GM23338 (cell line): ENCODE data around the gene APOM. TPM values are rescaled to one million over a fixed set of nuclear protein-coding genes. Genes with fewer than 3 reads are reported as not detected.

Experiments
- ATAC-seq: fragments of 200-7000 bp; cut with Tn5 transposase; 3 replicates; pipeline ENCODE4 v1.9.1; 2020
- DNase-seq: peaks from one replicate; pipeline ENCODE4 v3.0.0-alpha.2; 2015; ENCODE audit warnings: low spot score
- H2AFZ ChIP-seq: fragments of 200-600 bp; sonication (generic); 2 replicates; pipeline ENCODE4 v1.8.0; 2016; ENCODE audit warnings: antibody characterized with exemption, mild to moderate bottlenecking, moderate library complexity
- H3F3A ChIP-seq: fragments of 200-600 bp; sonication (generic); replicated peaks from 2 replicates; pipeline ENCODE4 v1.8.0; 2017; ENCODE audit warnings: antibody characterized with exemption, mixed run types, low read depth
- H3K27ac ChIP-seq: fragments of 200-600 bp; sonication (generic); 2 replicates; pipeline ENCODE4 v1.6.1; 2016; ENCODE audit warnings: low read depth
- H3K27me3 ChIP-seq: fragments of 200-600 bp; sonication (generic); 2 replicates; pipeline ENCODE4 v1.8.0; 2016; ENCODE audit warnings: mild to moderate bottlenecking, mixed run types, moderate library complexity; ENCODE audit not compliant: insufficient read depth
- H3K36me3 ChIP-seq: fragments of 200-600 bp; sonication (generic); 2 replicates; pipeline ENCODE4 v1.8.0; 2016; ENCODE audit warnings: mild to moderate bottlenecking; ENCODE audit not compliant: insufficient read depth
- H3K4me1 ChIP-seq: fragments of 200-600 bp; sonication (generic); 2 replicates; pipeline ENCODE4 v1.8.0; 2016; ENCODE audit warnings: mild to moderate bottlenecking, moderate library complexity; ENCODE audit not compliant: insufficient read depth
- H3K4me2 ChIP-seq: fragments of 200-600 bp; sonication (generic); 2 replicates; pipeline ENCODE4 v1.7.1; 2017; ENCODE audit warnings: mixed run types
- H3K4me3 ChIP-seq: fragments of 200-600 bp; sonication (generic); 2 replicates; pipeline ENCODE4 v1.6.1; 2016; ENCODE audit warnings: mixed run types
- H3K79me2 ChIP-seq: fragments of 200-600 bp; sonication (generic); replicated peaks from 2 replicates; pipeline ENCODE4 v1.8.0; 2017; ENCODE audit warnings: mild to moderate bottlenecking; ENCODE audit not compliant: insufficient read depth
- H3K9me2 ChIP-seq: fragments of 200-600 bp; sonication (generic); 2 replicates; pipeline ENCODE4 v1.8.0; 2017; ENCODE audit not compliant: insufficient read depth
- H4K20me1 ChIP-seq: fragments of 200-600 bp; sonication (generic); replicated peaks from 2 replicates; pipeline ENCODE4 v1.8.0; 2017; ENCODE audit warnings: mild to moderate bottlenecking; ENCODE audit not compliant: insufficient read depth
- H3K27ac Mint-ChIP-seq: 2 replicates; pipeline ENCODE4 v1.8.0; 2020; ENCODE audit warnings: inconsistent platforms, mild to moderate bottlenecking, moderate library complexity, mixed read lengths
- H3K27me3 Mint-ChIP-seq: 3 replicates; pipeline ENCODE4 v1.8.0; 2022; ENCODE audit warnings: low read depth, mild to moderate bottlenecking, moderate library complexity, mixed read lengths, inconsistent platforms; ENCODE audit not compliant: insufficient read depth, poor library complexity
- H3K36me3 Mint-ChIP-seq: 3 replicates; pipeline ENCODE4 v1.8.0; 2021; ENCODE audit warnings: low read depth, mild to moderate bottlenecking, inconsistent platforms, moderate library complexity, mixed read lengths
- H3K4me1 Mint-ChIP-seq: 3 replicates; pipeline ENCODE4 v1.8.0; 2020; ENCODE audit warnings: mild to moderate bottlenecking, inconsistent platforms, mixed read lengths
- H3K4me3 Mint-ChIP-seq: 3 replicates; pipeline ENCODE4 v1.8.0; 2021; ENCODE audit warnings: moderate library complexity, mild to moderate bottlenecking, inconsistent platforms, mixed read lengths
- H3K9me3 Mint-ChIP-seq: 3 replicates; pipeline ENCODE4 v1.8.0; 2020; ENCODE audit warnings: moderate library complexity, mild to moderate bottlenecking, inconsistent platforms, mixed read lengths
- CREB1 ChIP-seq: fragments of 250-450 bp; sonication (Bioruptor Pico); IDR thresholded peaks from 2 replicates; pipeline ENCODE4 v1.5.0; 2020; ENCODE audit warnings: low read depth, mild to moderate bottlenecking, moderate library complexity
- EZH2 ChIP-seq: fragments of 200-600 bp; sonication (generic); IDR thresholded peaks from one replicate; pipeline ENCODE4 v1.8.0; 2017; ENCODE audit warnings: antibody characterized with exemption, mild to moderate bottlenecking, low read depth; ENCODE audit not compliant: unreplicated experiment
- EZH2phosphoT487 ChIP-seq: fragments of 200-600 bp; sonication (generic); IDR thresholded peaks from one replicate; pipeline ENCODE4 v1.8.1; 2018; ENCODE audit warnings: antibody characterized with exemption; ENCODE audit not compliant: unreplicated experiment
- JUNB ChIP-seq: IDR thresholded peaks from one replicate; pipeline ENCODE4 v1.6.1; 2016; ENCODE audit warnings: antibody characterized with exemption; ENCODE audit not compliant: unreplicated experiment
- NANOG ChIP-seq: IDR thresholded peaks from 2 replicates; pipeline ENCODE4 v1.6.1; 2016; ENCODE audit warnings: antibody characterized with exemption, borderline replicate concordance
- POLR2AphosphoS5 ChIP-seq: IDR thresholded peaks from 2 replicates; pipeline ENCODE4 v1.6.1; 2016; ENCODE audit warnings: antibody characterized with exemption, low read depth
- STAT1 ChIP-seq: IDR thresholded peaks from one replicate; pipeline ENCODE4 v1.6.1; 2016; ENCODE audit warnings: antibody characterized with exemption; ENCODE audit not compliant: unreplicated experiment
- ZNF114 ChIP-seq: fragments of 250-450 bp; sonication (Bioruptor Pico); IDR thresholded peaks from 2 replicates; pipeline ENCODE4 v1.5.0; 2020; ENCODE audit warnings: mild to moderate bottlenecking, moderate library complexity
- ZNF331 ChIP-seq: fragments of 250-450 bp; sonication (Bioruptor Pico); IDR thresholded peaks from 2 replicates; pipeline ENCODE4 v1.5.0; 2020; ENCODE audit warnings: low read depth, mild to moderate bottlenecking, moderate library complexity
- polyA plus RNA-seq: library from polyadenylated mRNA; unstranded; fragments of >200 nt; fragmentation: Nextera tagmentation; extraction: Ambion mirVana; gene quantifications from 2 replicates; pipeline ENCODE4 v1.2.1, GENCODE V29; 2016
- total RNA-seq: library from RNA; depleted of rRNA; stranded (reverse); fragments of >200 nt; shearing (Covaris generic); gene quantifications from 2 replicates; pipeline ENCODE4 v1.2.3, GENCODE V29; 2014
- TF ChIP-seq, protein P1 (sequence below): IDR thresholded peaks from one replicate; pipeline ENCODE4 v1.6.1; 2018; ENCODE audit warnings: antibody characterized with exemption; ENCODE audit not compliant: unreplicated experiment
- TF ChIP-seq, protein P2 (sequence below): fragments of 250-450 bp; sonication (Bioruptor Pico); IDR thresholded peaks from 2 replicates; pipeline ENCODE4 v1.5.0; 2020; ENCODE audit warnings: mild to moderate bottlenecking, moderate library complexity
- TF ChIP-seq, protein P3 (sequence below), 2 experiments: fragments of 200-600 bp in 1 of 2; sonication (generic) in 1 of 2; conservative IDR thresholded peaks; 2 replicates each; pipeline versions ENCODE4 v1.5.1 to v1.6.1; 2016 to 2017; ENCODE audit warnings: antibody characterized with exemption in 2 of 2, low read depth in 2 of 2, mild to moderate bottlenecking in 2 of 2, moderate library complexity in 1 of 2
- TF ChIP-seq, protein P4 (sequence below): IDR thresholded peaks from 2 replicates; pipeline ENCODE4 v1.6.1; 2016; ENCODE audit warnings: antibody characterized with exemption

APOM gene
- total and polyA plus RNA-seq, 2 experiments from 2014 or later = 1.2 to 10.7 TPM

GRCh38 chr6:31706599-31706998 lies 50.9 kb downstream of the APOM start, which contains the start of gene LY6G6F:
LY6G6F (plus strand) TSS chr6:31706866; CDS start chr6:31706907, 41 bp downstream.
- peaks cover 11% of the 10 kb centered on the region for H3K4me1 Mint-ChIP-seq
- Histone ChIP-seq H4K20me1 (no peaks in the 10 kb centered on the region), H3K4me2 (no peak within 1 kb of the TSS), H3K79me2 (peaks cover 7% of the 10 kb centered on the region; the same call in 1 of the 2 replicates), H3K27ac (no peak within 1 kb of the TSS), H3F3A (peaks cover 3% of the 10 kb centered on the region; the same call in 1 of the 2 replicates), H3K9me2 (no peaks in the 10 kb centered on the region), H3K27me3 (no peaks in the 10 kb centered on the region), H2AFZ (no peak within 1 kb of the TSS), H3K4me1 (peaks cover 5% of the 10 kb centered on the region; the same call in 1 of the 2 replicates), H3K36me3 (no peaks in the 10 kb centered on the region), H3K4me3 (no peak within 1 kb of the TSS)
- H3K36me3 Mint-ChIP-seq = no peaks in the 10 kb centered on the region; the same call in 2 of the 3 replicates
- no peak within 1 kb of the TSS for H3K27ac Mint-ChIP-seq
- ATAC-seq = no peak
- DNase-seq = no peak
- no peak within 1 kb of the TSS for H3K4me3 Mint-ChIP-seq
- H3K27me3 Mint-ChIP-seq = peaks cover 14% of the 10 kb centered on the region
- H3K9me3 Mint-ChIP-seq = no peaks in the 10 kb centered on the region
- TF ChIP-seq EZH2phosphoT487 (no peak), JUNB (no peak), ZNF114 (CRISPR knock-in tag) (no peak), POLR2AphosphoS5 (no peak), ZNF331 (no peak), CREB1 (no peak), EZH2 (no peak), STAT1 (no peak), NANOG (no peak)
- TF ChIP-seq, protein P1, sequence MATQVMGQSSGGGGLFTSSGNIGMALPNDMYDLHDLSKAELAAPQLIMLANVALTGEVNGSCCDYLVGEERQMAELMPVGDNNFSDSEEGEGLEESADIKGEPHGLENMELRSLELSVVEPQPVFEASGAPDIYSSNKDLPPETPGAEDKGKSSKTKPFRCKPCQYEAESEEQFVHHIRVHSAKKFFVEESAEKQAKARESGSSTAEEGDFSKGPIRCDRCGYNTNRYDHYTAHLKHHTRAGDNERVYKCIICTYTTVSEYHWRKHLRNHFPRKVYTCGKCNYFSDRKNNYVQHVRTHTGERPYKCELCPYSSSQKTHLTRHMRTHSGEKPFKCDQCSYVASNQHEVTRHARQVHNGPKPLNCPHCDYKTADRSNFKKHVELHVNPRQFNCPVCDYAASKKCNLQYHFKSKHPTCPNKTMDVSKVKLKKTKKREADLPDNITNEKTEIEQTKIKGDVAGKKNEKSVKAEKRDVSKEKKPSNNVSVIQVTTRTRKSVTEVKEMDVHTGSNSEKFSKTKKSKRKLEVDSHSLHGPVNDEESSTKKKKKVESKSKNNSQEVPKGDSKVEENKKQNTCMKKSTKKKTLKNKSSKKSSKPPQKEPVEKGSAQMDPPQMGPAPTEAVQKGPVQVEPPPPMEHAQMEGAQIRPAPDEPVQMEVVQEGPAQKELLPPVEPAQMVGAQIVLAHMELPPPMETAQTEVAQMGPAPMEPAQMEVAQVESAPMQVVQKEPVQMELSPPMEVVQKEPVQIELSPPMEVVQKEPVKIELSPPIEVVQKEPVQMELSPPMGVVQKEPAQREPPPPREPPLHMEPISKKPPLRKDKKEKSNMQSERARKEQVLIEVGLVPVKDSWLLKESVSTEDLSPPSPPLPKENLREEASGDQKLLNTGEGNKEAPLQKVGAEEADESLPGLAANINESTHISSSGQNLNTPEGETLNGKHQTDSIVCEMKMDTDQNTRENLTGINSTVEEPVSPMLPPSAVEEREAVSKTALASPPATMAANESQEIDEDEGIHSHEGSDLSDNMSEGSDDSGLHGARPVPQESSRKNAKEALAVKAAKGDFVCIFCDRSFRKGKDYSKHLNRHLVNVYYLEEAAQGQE = no peak
- TF ChIP-seq, protein P2, sequence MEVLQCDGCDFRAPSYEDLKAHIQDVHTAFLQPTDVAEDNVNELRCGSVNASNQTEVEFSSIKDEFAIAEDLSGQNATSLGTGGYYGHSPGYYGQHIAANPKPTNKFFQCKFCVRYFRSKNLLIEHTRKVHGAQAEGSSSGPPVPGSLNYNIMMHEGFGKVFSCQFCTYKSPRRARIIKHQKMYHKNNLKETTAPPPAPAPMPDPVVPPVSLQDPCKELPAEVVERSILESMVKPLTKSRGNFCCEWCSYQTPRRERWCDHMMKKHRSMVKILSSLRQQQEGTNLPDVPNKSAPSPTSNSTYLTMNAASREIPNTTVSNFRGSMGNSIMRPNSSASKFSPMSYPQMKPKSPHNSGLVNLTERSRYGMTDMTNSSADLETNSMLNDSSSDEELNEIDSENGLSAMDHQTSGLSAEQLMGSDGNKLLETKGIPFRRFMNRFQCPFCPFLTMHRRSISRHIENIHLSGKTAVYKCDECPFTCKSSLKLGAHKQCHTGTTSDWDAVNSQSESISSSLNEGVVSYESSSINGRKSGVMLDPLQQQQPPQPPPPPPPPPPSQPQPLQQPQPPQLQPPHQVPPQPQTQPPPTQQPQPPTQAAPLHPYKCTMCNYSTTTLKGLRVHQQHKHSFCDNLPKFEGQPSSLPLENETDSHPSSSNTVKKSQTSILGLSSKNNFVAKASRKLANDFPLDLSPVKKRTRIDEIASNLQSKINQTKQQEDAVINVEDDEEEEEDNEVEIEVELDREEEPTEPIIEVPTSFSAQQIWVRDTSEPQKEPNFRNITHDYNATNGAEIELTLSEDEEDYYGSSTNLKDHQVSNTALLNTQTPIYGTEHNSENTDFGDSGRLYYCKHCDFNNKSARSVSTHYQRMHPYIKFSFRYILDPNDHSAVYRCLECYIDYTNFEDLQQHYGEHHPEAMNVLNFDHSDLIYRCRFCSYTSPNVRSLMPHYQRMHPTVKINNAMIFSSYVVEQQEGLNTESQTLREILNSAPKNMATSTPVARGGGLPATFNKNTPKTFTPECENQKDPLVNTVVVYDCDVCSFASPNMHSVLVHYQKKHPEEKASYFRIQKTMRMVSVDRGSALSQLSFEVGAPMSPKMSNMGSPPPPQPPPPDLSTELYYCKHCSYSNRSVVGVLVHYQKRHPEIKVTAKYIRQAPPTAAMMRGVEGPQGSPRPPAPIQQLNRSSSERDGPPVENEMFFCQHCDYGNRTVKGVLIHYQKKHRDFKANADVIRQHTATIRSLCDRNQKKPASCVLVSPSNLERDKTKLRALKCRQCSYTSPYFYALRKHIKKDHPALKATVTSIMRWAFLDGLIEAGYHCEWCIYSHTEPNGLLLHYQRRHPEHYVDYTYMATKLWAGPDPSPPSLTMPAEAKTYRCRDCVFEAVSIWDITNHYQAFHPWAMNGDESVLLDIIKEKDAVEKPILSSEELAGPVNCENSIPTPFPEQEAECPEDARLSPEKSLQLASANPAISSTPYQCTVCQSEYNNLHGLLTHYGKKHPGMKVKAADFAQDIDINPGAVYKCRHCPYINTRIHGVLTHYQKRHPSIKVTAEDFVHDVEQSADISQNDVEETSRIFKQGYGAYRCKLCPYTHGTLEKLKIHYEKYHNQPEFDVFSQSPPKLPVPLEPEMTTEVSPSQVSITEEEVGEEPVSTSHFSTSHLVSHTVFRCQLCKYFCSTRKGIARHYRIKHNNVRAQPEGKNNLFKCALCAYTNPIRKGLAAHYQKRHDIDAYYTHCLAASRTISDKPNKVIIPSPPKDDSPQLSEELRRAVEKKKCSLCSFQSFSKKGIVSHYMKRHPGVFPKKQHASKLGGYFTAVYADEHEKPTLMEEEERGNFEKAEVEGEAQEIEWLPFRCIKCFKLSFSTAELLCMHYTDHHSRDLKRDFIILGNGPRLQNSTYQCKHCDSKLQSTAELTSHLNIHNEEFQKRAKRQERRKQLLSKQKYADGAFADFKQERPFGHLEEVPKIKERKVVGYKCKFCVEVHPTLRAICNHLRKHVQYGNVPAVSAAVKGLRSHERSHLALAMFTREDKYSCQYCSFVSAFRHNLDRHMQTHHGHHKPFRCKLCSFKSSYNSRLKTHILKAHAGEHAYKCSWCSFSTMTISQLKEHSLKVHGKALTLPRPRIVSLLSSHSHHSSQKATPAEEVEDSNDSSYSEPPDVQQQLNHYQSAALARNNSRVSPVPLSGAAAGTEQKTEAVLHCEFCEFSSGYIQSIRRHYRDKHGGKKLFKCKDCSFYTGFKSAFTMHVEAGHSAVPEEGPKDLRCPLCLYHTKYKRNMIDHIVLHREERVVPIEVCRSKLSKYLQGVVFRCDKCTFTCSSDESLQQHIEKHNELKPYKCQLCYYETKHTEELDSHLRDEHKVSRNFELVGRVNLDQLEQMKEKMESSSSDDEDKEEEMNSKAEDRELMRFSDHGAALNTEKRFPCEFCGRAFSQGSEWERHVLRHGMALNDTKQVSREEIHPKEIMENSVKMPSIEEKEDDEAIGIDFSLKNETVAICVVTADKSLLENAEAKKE = no peak
- TF ChIP-seq, protein P3, sequence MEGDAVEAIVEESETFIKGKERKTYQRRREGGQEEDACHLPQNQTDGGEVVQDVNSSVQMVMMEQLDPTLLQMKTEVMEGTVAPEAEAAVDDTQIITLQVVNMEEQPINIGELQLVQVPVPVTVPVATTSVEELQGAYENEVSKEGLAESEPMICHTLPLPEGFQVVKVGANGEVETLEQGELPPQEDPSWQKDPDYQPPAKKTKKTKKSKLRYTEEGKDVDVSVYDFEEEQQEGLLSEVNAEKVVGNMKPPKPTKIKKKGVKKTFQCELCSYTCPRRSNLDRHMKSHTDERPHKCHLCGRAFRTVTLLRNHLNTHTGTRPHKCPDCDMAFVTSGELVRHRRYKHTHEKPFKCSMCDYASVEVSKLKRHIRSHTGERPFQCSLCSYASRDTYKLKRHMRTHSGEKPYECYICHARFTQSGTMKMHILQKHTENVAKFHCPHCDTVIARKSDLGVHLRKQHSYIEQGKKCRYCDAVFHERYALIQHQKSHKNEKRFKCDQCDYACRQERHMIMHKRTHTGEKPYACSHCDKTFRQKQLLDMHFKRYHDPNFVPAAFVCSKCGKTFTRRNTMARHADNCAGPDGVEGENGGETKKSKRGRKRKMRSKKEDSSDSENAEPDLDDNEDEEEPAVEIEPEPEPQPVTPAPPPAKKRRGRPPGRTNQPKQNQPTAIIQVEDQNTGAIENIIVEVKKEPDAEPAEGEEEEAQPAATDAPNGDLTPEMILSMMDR (conservative IDR thresholded peaks at IDR 0.05; ENCODE audit: low read depth in 2 of 2) = no peak
- TF ChIP-seq, protein P4, sequence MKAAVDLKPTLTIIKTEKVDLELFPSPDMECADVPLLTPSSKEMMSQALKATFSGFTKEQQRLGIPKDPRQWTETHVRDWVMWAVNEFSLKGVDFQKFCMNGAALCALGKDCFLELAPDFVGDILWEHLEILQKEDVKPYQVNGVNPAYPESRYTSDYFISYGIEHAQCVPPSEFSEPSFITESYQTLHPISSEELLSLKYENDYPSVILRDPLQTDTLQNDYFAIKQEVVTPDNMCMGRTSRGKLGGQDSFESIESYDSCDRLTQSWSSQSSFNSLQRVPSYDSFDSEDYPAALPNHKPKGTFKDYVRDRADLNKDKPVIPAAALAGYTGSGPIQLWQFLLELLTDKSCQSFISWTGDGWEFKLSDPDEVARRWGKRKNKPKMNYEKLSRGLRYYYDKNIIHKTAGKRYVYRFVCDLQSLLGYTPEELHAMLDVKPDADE = no peak
